ENCODE measurements around the gene QKI. TPM values are rescaled to one million over a fixed set of nuclear protein-coding genes. Genes with fewer than 3 reads are reported as not detected.

QKI gene
- total and polyA plus RNA-seq, 2 of the 8 experiments (the other 6 are each of a cell fraction or from before 2014, with no cell fraction given), result 181 to 183 TPM

DNA sequence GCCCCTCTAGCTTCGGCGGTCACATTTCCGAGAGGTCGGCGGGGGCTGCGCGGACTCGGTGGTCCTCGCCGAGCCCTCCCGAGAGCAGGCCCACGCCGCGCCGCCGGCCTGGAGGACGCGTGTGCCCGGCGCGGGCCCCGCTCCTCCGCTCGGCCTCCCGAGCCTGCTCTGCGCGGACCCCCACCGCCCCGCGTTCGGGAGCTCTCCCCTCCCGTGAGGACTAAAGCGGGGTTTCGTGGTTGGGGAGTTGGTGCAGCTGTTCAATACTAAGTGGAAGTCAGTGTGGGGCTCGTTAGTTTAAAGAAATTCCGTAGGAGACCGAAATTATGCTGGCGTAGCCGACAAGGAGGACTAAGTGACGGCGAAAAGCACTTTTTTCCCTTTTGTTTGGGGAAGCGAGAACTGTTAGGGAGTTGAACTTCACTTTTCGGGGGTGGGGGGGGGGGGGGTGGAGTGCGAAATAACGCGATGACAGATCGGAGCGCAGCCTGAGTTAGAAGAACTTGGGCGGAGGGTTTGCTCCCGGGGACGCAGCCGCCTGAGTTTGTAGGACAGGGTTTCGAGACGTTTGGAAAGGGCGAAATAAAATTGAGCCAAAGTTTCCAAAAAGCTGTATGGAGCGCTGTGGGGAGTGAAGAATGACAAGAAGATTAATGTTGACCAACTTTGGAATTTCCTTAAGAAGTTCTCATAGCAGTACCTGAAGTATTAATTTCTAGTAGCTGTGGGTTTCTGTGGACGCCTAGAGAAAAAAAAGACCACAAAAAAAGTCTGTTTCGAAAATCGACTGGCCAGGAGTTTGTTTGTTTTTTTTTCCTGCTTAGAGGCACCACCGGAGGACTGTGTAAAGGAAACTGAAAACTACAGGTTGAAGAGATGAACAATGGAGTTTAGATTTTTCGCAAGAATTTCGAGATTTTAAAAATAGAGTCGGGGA is 1.4 kb downstream of the QKI start (continued):
- no peak for TF ChIP-seq TEAD4 (IDR thresholded peaks at IDR 0.05; ENCODE audit: low read depth, low read length)
